ENCODE data around the gene ARRDC2. TPM values are rescaled to one million over a fixed set of nuclear protein-coding genes. Genes with fewer than 3 reads are reported as not detected.

The ARRDC2 gene
- total and polyA plus RNA-seq, 5 donors from 2014 or later = 25.9 to 151 (median 37.1) TPM

Other genes starting within 250 kb of the ARRDC2 start
- 0.47 TPM for gene B3GNT3, start 213.0 kb upstream of the ARRDC2 start, total RNA-seq
- gene B3GNT3, start 213.0 kb upstream of the ARRDC2 start, polyA plus RNA-seq = under 1 TPM in 1 of 4 donors, not detected in 3; 0.27 TPM
- gene INSL3, start 186.7 kb upstream of the ARRDC2 start, total RNA-seq = 5.5 TPM
- gene INSL3, start 186.7 kb upstream of the ARRDC2 start, polyA plus RNA-seq = 1 to 10 TPM; 1.5 to 5.4 (median 2.2) TPM
- 198 TPM for gene JAK3, start 160.2 kb upstream of the ARRDC2 start, total RNA-seq
- gene JAK3, start 160.2 kb upstream of the ARRDC2 start, polyA plus RNA-seq = 100 to 1,000 TPM in 1 of 4 donors, 10 to 100 TPM in 3; 80.8 to 103 (median 88.4) TPM
- 2,143 TPM for gene RPL18A, start 148.3 kb upstream of the ARRDC2 start, total RNA-seq
- 1,000 to 10,000 TPM; 3,036 to 4,374 (median 3,670) TPM for gene RPL18A, start 148.3 kb upstream of the ARRDC2 start, polyA plus RNA-seq
- gene SLC5A5, start 136.2 kb upstream of the ARRDC2 start, total RNA-seq = 1.0 TPM
- 1 to 10 TPM in 3 of 4 donors, under 1 TPM in 1; 0.76 to 1.8 (median 1.3) TPM for gene SLC5A5, start 136.2 kb upstream of the ARRDC2 start, polyA plus RNA-seq
- gene CCDC124, start 75.2 kb upstream of the ARRDC2 start, total RNA-seq = 32.2 TPM
- gene CCDC124, start 75.2 kb upstream of the ARRDC2 start, polyA plus RNA-seq = 10 to 100 TPM; 29.6 to 42.7 (median 33.5) TPM
- not detected for gene KCNN1, start 41.1 kb upstream of the ARRDC2 start, total RNA-seq
- gene KCNN1, start 41.1 kb upstream of the ARRDC2 start, polyA plus RNA-seq = not detected
- gene IL12RB1, start 78.8 kb downstream of the ARRDC2 start, total RNA-seq = 60.4 TPM
- gene IL12RB1, start 78.8 kb downstream of the ARRDC2 start, polyA plus RNA-seq = 10 to 100 TPM; 34.9 to 53.2 (median 46.3) TPM
- 45.9 TPM for gene MAST3, start 89.6 kb downstream of the ARRDC2 start, total RNA-seq
- 1 to 10 TPM; 8.1 to 9.0 (median 8.6) TPM for gene MAST3, start 89.6 kb downstream of the ARRDC2 start, polyA plus RNA-seq
- 9.4 TPM for gene PIK3R2, start 145.0 kb downstream of the ARRDC2 start, total RNA-seq
- gene PIK3R2, start 145.0 kb downstream of the ARRDC2 start, polyA plus RNA-seq = 1 to 10 TPM in 2 of 4 donors, under 1 TPM in 2; 0.42 to 3.6 (median 2.0) TPM
- 2.3 TPM for gene IFI30, start 165.6 kb downstream of the ARRDC2 start, total RNA-seq
- gene IFI30, start 165.6 kb downstream of the ARRDC2 start, polyA plus RNA-seq = 10 to 100 TPM in 2 of 4 donors, 1 to 10 TPM in 2; 7.1 to 17.8 (median 9.7) TPM
- 5.5 TPM for gene MPV17L2, start 185.0 kb downstream of the ARRDC2 start, total RNA-seq
- 10 to 100 TPM; 11.3 to 20.8 (median 13.9) TPM for gene MPV17L2, start 185.0 kb downstream of the ARRDC2 start, polyA plus RNA-seq
- 5.1 TPM for gene RAB3A, start 195.9 kb downstream of the ARRDC2 start, total RNA-seq
- 1 to 10 TPM in 2 of 4 donors, under 1 TPM in 2; 0.87 to 1.6 (median 1.2) TPM for gene RAB3A, start 195.9 kb downstream of the ARRDC2 start, polyA plus RNA-seq
- gene PDE4C, start 218.3 kb downstream of the ARRDC2 start, total RNA-seq = not detected
- gene PDE4C, start 218.3 kb downstream of the ARRDC2 start, polyA plus RNA-seq = not detected